Superior temporal gyrus (tissue), 1 donor: ENCODE results near the gene LMF1.
A peak's percentile ranks its signal among the peaks of the same experiment; 100 is the strongest.
"Not testable (repeated sequence)": the region's sequence is repeated elsewhere in the genome, so short reads cannot be mapped to it uniquely, and the experiment has no call there.

ENCODE experiments used
- DNase-seq: peaks from one replicate; pipeline ENCODE4 v3.0.0-alpha.2; 2016; ENCODE audit errors: extremely low spot score

LMF1 gene

GRCh38 chr16:971582-971905 lies 760 bp upstream of the LMF1 start:
- no peak for DNase-seq

DNA sequence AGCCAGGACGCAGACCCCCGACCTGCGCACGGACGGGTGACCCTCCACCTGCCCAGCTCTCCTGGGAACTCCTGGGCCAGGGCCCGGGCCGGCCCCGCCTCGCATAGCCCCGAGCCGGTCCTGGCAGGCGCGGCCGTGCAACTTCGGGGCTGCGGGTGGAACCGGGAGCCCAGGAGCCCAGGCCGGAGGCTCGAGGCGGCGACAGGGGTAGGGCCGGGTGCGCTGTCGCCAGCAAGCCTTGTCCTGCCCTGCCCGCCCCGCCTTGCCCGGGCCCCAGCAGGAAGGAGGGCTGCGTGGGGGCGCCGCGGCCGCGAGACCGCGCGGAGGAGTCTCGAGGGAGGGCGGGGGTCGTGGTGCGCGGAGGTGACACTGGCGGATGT lies 408 bp downstream of the LMF1 start:
- DNase-seq, result no peak

- DNase-seq, result no peak
These were observed 1.0 kb downstream of the LMF1 start for GRCh38 chr16:969508-970385.

DNA sequence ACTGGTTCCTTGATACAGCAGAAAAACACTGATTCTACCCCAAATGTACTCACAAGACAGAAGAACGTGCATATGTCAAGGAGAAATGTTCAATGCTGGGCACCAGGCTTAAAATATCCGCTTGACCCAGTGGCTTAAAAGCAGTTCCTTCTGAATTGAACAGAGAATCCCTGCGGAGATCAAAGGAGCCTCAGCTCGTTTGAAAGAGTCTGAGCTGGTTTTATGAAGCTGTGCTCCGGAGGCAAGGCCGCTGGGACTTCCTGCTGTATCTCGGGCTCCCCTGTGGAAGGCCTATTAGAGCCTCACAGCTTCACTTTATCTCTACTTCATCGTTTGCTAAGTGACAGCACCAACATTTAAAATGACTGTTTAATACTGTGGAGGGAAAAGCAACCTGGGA lies 2.2 kb downstream of the LMF1 start:
- no peak for DNase-seq

GRCh38 chr16:967546-968295 lies 3.1 kb downstream of the LMF1 start:
- DNase-seq, result no peak

DNA sequence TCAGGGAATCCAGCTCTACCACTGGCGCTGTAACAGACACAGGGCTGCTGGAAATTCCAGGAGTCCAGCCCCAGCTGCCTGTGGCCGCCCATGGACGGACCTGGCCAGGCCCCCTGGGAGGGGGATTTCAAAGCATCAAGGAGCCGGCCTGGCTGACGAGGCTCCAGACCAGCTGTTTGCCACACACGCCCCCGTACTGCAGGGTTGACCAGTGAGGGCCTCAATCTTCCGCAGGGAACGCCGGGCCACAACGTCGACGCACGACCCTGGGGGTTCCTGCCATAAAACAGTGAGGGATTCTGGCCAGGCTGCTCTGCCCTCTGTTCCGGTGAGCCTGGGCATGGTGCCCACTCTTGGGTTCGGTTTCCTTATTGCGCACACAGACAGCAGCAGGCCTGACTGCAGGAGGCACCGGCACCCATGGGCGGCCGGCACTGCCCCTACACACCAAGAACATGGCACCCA lies 3.7 kb downstream of the LMF1 start:
- DNase-seq, result no peak

GRCh38 chr16:966505-966904 lies 4.3 kb downstream of the LMF1 start:
- no peak for DNase-seq

DNA sequence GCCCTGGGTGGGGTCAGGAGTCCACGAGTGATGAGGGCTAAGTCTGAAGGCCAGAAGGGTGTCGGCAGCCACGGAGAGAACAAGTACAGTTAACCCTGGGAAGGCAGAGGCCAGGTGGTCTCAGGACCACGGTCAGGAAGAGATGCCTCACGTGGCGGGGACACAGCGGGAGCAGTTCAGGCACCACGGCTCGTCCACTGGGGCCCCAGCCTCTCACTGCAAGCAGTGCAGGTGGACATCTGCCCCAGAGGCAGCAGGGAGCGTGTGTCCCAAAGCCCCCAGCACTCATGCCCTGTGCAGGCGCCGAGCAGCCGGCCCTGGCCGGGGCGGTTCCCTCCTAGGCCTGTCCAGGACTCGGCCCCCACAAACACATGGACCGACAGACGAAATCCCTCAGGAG lies 4.7 kb downstream of the LMF1 start:
- DNase-seq, result no peak

DNA sequence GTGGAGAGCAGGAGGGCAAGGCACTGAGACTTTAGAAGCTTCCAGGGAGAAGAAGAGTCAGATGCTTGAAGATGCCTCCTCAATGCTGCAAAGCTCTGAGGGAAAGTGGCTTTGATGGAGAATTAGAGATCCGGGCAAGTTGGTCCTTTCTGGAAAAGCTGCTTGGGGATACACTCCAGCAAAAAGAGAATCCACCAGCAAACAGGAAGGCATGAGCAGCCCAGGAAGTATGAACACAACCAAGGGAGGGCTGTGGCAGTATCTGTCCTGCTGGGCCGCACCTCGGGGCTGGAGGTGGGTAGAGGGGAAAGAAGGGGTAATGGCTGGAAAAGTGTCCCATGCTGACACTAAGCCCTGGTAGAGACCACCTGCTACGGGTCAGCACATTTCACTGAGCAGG lies 5.3 kb downstream of the LMF1 start:
- no peak for DNase-seq

GRCh38 chr16:965036-965395 lies 5.8 kb downstream of the LMF1 start:
- DNase-seq, result no peak

DNA sequence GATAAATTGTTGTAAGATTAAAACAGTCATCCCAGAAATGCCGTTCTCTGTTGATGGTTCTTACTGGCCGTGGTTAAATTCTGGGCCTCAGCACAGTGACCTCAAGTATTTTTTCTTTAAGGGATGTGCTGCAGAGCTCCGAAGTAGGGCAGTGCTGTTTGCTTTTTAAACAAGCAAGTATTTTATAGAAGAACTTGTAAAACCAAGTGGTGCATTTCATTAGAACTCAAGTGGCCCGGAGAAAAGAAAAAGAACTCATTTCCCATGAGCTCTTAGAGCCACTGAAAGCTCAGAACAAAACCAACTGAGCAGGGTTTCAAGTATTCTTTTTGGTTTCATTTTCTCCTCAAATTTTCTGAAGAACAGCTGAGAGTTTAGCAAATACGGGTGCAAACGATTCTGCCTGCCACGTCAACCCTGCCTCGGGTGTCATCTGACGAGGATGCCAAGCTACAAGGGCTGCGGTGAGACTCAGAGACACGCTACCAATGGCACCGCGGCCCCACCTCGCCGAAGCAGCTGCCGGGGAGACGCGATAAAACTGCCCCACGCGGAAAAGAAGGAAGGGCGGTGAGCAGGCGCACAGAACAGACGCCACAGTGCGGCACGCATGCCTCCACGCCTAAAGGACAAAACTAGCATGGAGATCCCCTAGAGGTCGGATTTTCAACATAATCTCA lies 6.3 kb downstream of the LMF1 start:
- peak; percentile 48 for DNase-seq

DNA sequence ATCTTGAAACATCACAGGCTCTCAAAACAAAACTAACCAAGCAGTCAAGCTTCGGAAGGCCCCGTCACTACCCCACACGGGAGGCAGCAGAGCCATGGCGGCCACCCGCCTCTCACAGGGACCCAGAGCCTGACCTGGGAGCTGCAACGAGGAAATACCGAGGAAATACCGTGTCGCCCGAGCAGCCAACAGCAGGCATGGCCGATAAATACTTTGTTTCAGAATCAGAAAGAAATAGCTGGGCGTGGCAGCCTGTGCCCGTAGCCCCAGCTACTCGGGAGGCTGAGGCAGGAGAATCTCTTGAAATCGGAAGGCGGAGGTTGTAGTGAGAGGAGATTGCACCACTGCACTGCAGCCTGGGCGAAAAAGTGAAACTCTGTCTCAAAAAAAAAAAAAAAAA lies 6.9 kb downstream of the LMF1 start:
- no peak for DNase-seq

DNA sequence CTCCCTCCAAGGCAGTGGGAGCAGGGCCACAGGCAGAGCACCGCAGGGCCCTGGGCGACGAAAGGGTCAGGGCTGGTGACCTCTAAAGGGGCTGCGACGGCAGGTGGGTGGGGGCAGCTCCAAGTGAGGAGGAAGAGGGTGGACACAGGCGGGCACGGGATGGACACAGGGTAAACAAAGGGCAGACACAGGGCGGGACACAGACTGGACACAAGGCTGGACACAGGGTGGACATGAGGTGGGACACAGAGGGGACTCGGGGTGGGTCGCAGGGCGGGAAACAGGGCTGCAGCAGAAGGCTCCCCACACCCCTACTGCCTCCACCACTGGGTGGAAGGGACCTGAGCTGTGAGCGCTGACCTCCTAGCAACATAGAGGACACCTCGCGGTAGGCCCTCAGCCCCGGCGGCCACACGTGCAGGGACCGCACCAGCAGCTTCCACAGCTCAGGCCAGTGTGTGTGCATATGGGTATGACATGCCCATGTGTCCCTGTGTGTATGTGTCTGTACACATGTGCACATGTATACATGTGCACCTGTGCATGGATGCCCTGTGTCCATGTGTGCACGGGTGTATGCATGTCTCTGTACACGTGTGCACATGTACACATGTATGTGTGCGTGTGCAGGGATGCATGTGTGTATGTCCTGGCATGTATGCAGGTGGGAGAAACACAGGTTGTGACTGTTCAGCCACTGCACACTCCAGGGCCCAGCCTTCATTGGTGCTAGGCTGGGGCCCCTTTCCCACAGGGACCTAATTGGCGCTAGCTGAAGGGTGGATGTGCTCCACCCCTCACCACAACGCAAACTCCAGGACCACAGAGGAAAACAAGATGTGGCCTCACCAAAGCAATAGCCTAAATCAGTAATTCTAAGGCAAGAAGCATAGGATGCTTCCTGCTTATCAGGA lies 7.6 kb downstream of the LMF1 start:
- no peak for DNase-seq

- no peak for DNase-seq
These were observed 8.4 kb downstream of the LMF1 start for GRCh38 chr16:962366-962765.

- DNase-seq, result no peak
These were observed 11.3 kb downstream of the LMF1 start for GRCh38 chr16:959232-960040.

- not testable (repeated sequence) for DNase-seq
These were observed 15.0 kb downstream of the LMF1 start for GRCh38 chr16:955766-956165.

DNA sequence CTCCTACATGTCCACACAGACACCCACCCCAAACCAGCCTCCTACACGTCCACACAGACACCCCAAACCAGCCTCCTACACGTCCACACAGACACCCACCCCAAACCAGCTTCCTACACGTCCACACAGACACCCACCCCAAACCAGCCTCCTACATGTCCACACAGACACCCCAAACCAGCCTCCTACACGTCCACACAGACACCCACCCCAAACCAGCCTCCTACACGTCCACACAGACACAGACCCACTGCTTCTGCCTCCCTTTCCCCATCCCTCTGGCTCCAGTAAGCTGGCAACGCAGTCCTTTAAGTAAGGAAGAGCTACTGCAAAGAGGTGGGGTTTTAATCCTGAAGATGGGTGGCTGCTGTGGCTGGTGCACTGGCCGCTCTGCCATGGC lies 17.0 kb downstream of the LMF1 start:
- DNase-seq, result not testable (repeated sequence)

GRCh38 chr16:952321-952720 lies 18.5 kb downstream of the LMF1 start:
- DNase-seq, result no peak

DNA sequence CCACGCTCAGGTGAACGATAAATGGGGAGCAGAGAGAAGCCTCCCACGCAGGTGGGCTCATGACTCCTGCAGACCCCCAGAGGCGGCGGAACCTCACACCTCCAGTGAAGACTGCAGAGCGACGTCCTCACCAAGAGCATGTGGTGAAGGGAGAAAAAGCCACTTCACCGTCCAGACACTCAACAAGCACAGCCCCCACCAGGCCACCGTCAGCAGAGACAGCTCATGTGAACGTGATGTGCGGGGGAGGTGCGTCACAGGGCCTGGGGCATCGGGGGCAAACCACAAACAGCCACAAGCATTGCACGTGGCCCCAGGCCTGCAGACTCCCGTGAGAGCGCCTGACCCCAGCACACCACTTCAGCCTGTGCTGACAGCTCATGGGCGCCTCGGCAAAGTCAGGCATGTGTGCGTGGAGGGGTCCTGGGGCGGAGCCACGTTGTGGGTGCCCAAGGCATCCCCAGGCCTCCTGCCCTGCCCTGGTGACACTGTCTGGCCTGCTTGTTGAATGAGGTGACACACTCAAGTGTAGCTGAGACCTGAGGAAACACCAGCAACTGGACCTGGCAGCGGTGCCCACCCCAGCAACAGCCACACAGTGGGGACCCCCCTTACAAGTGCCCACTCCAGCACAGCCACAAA lies 19.0 kb downstream of the LMF1 start:
- DNase-seq, result no peak
